ENCODE measurements around the gene ANGPTL7.

ANGPTL7 gene

DNA sequence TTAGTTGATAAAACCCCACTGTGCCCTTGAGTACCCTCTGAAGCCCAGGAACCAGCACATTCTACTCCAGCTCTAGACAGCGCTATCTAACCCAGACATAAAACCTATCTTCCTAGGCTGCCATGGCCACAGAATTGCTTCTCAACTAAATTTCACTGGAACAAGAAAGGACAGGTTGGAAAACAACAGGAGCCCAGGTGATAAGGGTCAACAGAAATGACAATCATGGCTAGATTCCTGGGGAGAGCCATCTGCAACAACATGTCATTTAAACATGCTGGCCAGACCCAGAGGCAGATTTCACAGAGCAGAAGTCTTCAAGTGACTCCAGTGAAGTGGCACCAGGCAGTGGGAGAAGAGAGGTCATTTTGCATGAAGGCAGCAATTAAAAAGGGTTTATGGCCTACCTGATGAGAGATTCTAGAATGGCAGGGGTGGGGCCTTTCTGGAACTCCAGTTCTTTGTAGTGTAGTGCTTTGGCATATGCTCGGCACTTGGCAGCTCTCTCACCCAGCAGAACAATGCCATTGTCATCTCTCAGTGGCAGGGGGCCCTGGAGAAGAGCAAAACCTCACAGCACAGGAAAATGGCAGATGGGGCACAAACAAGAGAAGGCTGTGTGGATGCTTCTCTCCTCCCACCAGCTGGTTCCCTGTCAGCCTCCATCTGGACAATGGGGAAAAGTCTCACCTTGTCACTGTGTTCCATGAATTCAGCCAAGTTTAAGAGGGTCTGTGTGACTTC lies 9.9 kb downstream of the ANGPTL7 start:
- TF ChIP-seq, protein P1, sequence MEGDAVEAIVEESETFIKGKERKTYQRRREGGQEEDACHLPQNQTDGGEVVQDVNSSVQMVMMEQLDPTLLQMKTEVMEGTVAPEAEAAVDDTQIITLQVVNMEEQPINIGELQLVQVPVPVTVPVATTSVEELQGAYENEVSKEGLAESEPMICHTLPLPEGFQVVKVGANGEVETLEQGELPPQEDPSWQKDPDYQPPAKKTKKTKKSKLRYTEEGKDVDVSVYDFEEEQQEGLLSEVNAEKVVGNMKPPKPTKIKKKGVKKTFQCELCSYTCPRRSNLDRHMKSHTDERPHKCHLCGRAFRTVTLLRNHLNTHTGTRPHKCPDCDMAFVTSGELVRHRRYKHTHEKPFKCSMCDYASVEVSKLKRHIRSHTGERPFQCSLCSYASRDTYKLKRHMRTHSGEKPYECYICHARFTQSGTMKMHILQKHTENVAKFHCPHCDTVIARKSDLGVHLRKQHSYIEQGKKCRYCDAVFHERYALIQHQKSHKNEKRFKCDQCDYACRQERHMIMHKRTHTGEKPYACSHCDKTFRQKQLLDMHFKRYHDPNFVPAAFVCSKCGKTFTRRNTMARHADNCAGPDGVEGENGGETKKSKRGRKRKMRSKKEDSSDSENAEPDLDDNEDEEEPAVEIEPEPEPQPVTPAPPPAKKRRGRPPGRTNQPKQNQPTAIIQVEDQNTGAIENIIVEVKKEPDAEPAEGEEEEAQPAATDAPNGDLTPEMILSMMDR (IDR thresholded peaks at IDR 0.05; ENCODE audit: borderline replicate concordance, insufficient read depth, low read depth, low read length), result no peak
- H3K4me3 ChIP-seq (ENCODE audit: low read depth, low read length), result no peak overlapping the region

DNA sequence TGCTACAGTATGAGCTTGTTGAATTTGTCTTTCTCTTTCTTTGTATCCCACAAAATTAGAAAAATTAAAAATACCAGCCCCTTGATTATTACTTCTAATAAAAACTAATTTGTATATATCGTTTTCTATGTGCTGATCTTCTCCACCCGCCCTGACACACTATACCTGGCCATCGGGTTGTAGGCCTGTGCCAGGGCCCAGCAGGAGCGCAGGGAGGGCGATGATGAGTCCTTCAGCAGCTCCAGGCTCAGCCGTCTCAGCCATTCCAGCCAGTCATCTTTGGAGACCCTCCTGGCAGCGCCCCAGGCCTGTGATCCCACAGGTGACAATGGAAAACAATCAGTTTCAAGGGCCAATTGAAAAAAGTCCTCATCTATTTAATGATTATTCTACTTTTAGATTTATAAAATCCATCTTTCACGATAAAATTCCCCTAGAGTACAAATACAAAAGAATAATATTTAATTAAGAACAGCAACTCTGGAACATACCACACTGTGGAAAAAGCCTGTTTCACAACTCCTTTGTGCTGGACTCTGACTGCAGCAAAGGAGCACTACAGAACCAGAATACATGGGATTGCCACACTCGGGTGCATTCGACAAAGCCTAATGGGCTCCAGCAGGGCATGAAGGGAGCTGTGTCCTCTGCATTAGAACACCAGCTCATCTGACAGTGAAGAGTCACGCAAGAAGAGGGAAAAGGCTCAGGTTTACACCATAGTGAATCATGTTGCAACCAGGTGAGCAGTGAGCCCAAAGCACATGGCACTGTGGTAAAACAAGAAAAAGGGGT lies 15.4 kb downstream of the ANGPTL7 start:
- TF ChIP-seq, protein P1 (IDR thresholded peaks at IDR 0.05; ENCODE audit: borderline replicate concordance, insufficient read depth, low read depth, low read length), result no peak
- H3K4me3 ChIP-seq (ENCODE audit: low read depth, low read length), result no peak overlapping the region

DNA sequence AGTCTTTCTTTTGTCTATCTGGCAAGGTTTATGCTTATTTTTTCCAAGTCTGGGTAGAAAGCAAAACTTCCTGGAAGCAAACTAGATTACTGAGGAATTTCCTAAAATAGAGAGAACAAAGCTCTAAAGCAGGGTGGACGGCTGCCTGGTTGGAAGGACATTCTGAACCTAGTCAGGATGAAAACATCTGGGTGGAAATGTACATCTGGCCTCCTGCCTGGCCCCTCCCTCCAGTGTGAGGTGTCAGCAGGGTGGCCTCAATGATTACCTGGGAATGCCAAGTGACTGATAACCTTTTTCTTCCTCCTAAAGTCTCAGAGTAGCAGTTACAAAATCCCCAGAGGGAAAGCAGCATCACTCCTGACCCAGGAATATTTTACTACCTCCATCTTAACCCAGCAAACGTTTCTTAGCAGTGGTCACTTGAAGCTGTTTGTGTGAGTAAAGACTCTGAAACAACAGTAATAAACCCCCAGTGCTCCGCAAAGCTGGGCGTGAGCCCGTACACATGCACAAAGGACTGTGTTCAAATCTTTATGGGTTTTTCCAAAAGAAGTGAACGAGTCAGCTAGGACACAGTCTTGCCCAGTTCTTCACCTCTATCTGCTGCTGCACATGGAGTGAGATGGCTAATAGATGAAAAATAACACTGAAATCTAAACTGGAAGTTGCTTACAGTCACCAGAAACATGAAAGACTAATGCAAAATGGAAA lies 18.9 kb downstream of the ANGPTL7 start:
- TF ChIP-seq, protein P1 (IDR thresholded peaks at IDR 0.05; ENCODE audit: borderline replicate concordance, insufficient read depth, low read depth, low read length), result no peak
- H3K4me3 ChIP-seq (ENCODE audit: low read depth, low read length), result no peak overlapping the region

DNA sequence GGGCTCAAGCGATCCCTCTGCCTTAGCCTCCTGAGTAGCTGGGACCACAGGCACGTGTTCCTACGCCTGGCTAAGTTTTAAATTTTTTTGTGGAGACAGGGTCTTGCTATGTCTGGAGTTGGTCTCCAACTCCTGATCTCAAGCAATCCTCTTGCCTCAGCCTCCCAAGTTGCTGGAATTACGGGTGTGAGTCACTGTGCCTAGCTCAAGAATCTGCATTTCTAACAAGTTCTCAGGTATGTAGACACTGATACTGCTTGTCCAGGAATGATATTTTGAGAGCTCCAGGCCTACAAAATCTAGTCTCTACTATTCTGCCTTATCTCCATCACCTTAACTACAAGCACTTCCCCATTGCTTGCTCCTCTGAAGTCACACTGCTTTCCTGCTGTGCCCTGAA lies 22.3 kb downstream of the ANGPTL7 start:
- TF ChIP-seq, protein P1 (IDR thresholded peaks at IDR 0.05; ENCODE audit: borderline replicate concordance, insufficient read depth, low read depth, low read length), result no peak
- H3K4me3 ChIP-seq (ENCODE audit: low read depth, low read length), result no peak overlapping the region

DNA sequence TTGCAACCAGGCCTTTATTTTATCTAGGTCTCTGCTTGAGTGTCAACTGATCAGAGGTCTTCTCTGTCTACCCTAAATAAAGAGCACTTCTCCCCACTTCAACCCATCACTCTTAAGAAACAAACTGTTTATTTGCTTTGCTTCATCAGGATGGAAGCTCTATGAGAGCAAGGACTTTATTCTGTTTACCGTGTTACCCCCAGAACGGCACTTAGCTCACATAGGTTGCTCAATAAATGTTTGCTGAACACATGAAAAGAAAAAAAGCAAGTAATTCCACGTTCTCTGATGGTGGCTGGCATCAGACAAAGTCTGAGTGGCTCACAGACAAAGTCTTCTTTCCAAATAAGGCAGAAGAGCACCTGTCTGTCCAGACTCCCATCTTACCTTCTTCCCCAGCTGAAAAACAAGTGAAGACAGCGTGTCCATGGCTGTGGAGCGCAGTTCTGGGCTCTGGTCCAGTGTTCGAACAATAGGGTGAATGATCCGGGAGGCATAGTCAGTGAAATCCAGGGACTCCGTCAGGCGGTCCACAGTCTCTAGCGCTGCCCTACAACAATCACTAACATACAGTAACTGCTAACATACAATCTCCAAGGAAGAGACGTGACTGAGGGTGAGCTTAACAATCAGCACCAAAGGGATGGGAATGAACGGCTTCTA lies 22.9 kb downstream of the ANGPTL7 start:
- TF ChIP-seq, protein P1 (IDR thresholded peaks at IDR 0.05; ENCODE audit: borderline replicate concordance, insufficient read depth, low read depth, low read length), result no peak
- H3K4me3 ChIP-seq (ENCODE audit: low read depth, low read length), result no peak overlapping the region

DNA sequence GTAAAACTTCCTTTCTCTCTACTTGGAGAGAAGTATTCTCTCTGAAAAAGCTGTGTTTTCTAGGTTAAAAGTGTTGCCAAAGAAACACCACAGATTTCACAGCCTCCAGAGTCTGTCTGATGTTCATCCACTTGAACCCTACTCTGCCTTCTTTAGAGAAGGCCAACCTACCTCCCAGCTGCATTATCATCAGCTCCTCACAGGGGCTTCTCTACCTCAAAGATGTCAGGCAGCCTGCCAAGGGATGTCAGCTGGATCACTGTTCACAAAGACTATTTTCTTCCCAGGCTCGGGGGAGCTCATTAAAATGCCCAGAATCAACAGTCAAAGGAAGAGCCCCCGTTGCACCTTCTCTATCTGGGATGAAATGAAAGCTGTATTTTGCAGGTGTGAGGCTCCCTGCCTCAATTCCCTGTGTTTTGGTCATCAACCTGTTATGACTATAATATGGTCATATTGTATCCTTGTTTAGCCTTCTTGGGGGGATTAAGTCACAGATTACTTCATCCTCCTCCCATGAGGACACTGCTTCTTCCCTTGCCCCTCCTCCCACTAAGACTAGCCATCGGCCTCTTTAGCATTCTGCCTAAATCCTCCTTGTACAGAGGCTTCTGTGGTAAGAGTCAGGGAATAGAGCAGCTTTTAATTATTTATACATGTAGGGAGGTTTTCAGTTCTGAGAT lies 25.7 kb downstream of the ANGPTL7 start:
- TF ChIP-seq, protein P1 (IDR thresholded peaks at IDR 0.05; ENCODE audit: borderline replicate concordance, insufficient read depth, low read depth, low read length), result no peak
- no peak overlapping the region for H3K4me3 ChIP-seq (ENCODE audit: low read depth, low read length)

Measured in GM12875 (cell line).